IMR-90 (cell line): ENCODE data around the gene ZBTB1. TPM values are rescaled to one million over a fixed set of nuclear protein-coding genes. Genes with fewer than 3 reads are reported as not detected.

Experiments
- ATAC-seq: fragments of 200-7000 bp; cut with Tn5 transposase; 2 replicates; pipeline ENCODE4 v1.9.1; 2020; ENCODE audit warnings: low read depth, mild to moderate bottlenecking, moderate library complexity
- BruUV-seq: library from RNA; stranded (reverse); fragments of 400-500 nt; replicated peaks from 2 replicates; lab custom pipeline; 2021; lab: Mats Ljungman, UMichigan
- CTCF ChIA-PET: fragments of 300-600 bp; formaldehyde crosslinking; extraction: SDS; loops from one replicate; lab custom pipeline; 2021; ENCODE audit warnings: antibody characterized with exemption; lab: Yijun Ruan, JAX
- POLR2A ChIA-PET: fragments of 300-600 bp; sonication (Branson Sonifier 250); formaldehyde crosslinking; loops from one replicate; lab custom pipeline; 2022; ENCODE audit warnings: antibody characterized with exemption; ENCODE audit not compliant: unreplicated experiment; lab: Charles Lee
- DNase-seq: peaks from one replicate; pipeline ENCODE4 v3.0.0; 2013
- H2AFZ ChIP-seq: replicated peaks from 2 replicates; pipeline ENCODE3; 2013; ENCODE audit warnings: low read length, mild to moderate bottlenecking; ENCODE audit not compliant: poor library complexity
- H2AK5ac ChIP-seq: 2 replicates; pipeline ENCODE4 v1.6.1; 2013; ENCODE audit warnings: low read depth, low read length, inconsistent platforms
- H2AK9ac ChIP-seq: replicated peaks from 2 replicates; pipeline ENCODE3; 2013; ENCODE audit warnings: mild to moderate bottlenecking, low read depth, low read length, moderate library complexity; ENCODE audit not compliant: poor library complexity
- H2BK120ac ChIP-seq: 2 replicates; pipeline ENCODE4 v1.6.1; 2013; ENCODE audit warnings: low read depth, low read length, inconsistent platforms
- H2BK15ac ChIP-seq: 3 replicates; pipeline ENCODE4 v1.6.1; 2013; ENCODE audit warnings: low read depth, low read length, inconsistent platforms
- H2BK20ac ChIP-seq: 2 replicates; pipeline ENCODE4 v1.6.1; 2013; ENCODE audit warnings: low read depth, mild to moderate bottlenecking, inconsistent platforms, low read length, moderate library complexity
- H2BK5ac ChIP-seq: 2 replicates; pipeline ENCODE4 v1.6.1; 2013; ENCODE audit warnings: mild to moderate bottlenecking, low read depth, low read length, inconsistent platforms; ENCODE audit not compliant: poor library complexity, severe bottlenecking
- H3K14ac ChIP-seq: replicated peaks from 2 replicates; pipeline ENCODE4 v1.6.1; 2013; ENCODE audit warnings: low read depth, low read length, inconsistent platforms
- H3K18ac ChIP-seq: 2 replicates; pipeline ENCODE4 v1.6.1; 2013; ENCODE audit warnings: low read depth, low read length, control low read depth
- H3K23ac ChIP-seq: 2 replicates; pipeline ENCODE4 v1.6.1; 2013; ENCODE audit warnings: low read depth, low read length, inconsistent platforms
- H3K27ac ChIP-seq: 2 replicates; pipeline ENCODE4 v1.5.1; 2013; ENCODE audit warnings: mild to moderate bottlenecking, control low read depth, low read length; ENCODE audit not compliant: insufficient read depth
- H3K27me3 ChIP-seq: 2 replicates; pipeline ENCODE4 v1.6.1; 2013; ENCODE audit warnings: low read length; ENCODE audit not compliant: control insufficient read depth, insufficient read depth
- H3K36me3 ChIP-seq: 2 replicates; pipeline ENCODE4 v1.6.1; 2013; ENCODE audit warnings: low read length, mixed read lengths; ENCODE audit not compliant: control insufficient read depth, insufficient read depth
- H3K4ac ChIP-seq: 2 replicates; pipeline ENCODE4 v1.6.1; 2013; ENCODE audit warnings: low read depth, low read length, inconsistent platforms
- H3K4me1 ChIP-seq: 2 replicates; pipeline ENCODE4 v1.6.1; 2013; ENCODE audit warnings: low read length, mixed read lengths; ENCODE audit not compliant: control insufficient read depth, insufficient read depth
- H3K4me2 ChIP-seq: 2 replicates; pipeline ENCODE4 v1.6.1; 2013; ENCODE audit warnings: low read depth, mild to moderate bottlenecking, control low read depth, low read length, moderate library complexity
- H3K4me3 ChIP-seq: 2 replicates; pipeline ENCODE4 v1.5.1; 2013; ENCODE audit warnings: low read depth, mild to moderate bottlenecking, control low read depth, low read length, moderate library complexity; ENCODE audit not compliant: insufficient read depth
- H3K56ac ChIP-seq: 2 replicates; pipeline ENCODE4 v1.6.1; 2013; ENCODE audit warnings: low read length, inconsistent platforms; ENCODE audit not compliant: insufficient read depth; ENCODE audit errors: extremely low read depth
- H3K79me1 ChIP-seq, 2 experiments: 2 replicates each; pipeline ENCODE4 v1.6.1; 2013; ENCODE audit warnings: low read length in 2 of 2, inconsistent platforms in 1 of 2, low read depth in 1 of 2
- H3K9ac ChIP-seq: 2 replicates; pipeline ENCODE4 v1.6.1; 2013; ENCODE audit warnings: low read depth, low read length, control low read depth
- H3K9me1 ChIP-seq: 2 replicates; pipeline ENCODE4 v1.6.1; 2013; ENCODE audit warnings: low read length, inconsistent platforms; ENCODE audit not compliant: insufficient read depth
- H3K9me3 ChIP-seq: 2 replicates; pipeline ENCODE4 v1.6.1; 2013; ENCODE audit warnings: low read length; ENCODE audit not compliant: control insufficient read depth, insufficient read depth
- H4K20me1 ChIP-seq: 2 replicates; pipeline ENCODE4 v1.6.1; 2013; ENCODE audit warnings: low read length, inconsistent platforms; ENCODE audit not compliant: insufficient read depth
- H4K5ac ChIP-seq: 2 replicates; pipeline ENCODE4 v1.6.1; 2013; ENCODE audit warnings: mild to moderate bottlenecking, low read depth, low read length, control low read depth
- H4K8ac ChIP-seq, 2 experiments: 2 replicates each; pipeline ENCODE4 v1.6.1; 2013; ENCODE audit warnings: low read depth in 2 of 2, low read length in 2 of 2, control low read depth in 1 of 2, inconsistent platforms in 1 of 2
- H4K91ac ChIP-seq: 2 replicates; pipeline ENCODE4 v1.6.1; 2013; ENCODE audit warnings: low read depth, low read length, inconsistent platforms; ENCODE audit not compliant: insufficient read depth
- BHLHE40 ChIP-seq: fragments of 150-350 bp; IDR thresholded peaks from 2 replicates; pipeline ENCODE4 v1.6.1; 2016; ENCODE audit warnings: mild to moderate bottlenecking, low read depth, low read length
- CEBPB ChIP-seq: IDR thresholded peaks from 2 replicates; pipeline ENCODE4 v1.6.1; 2012; ENCODE audit warnings: low read depth, low read length, improper control_type of control experiment
- FOS ChIP-seq: fragments of 150-350 bp; IDR thresholded peaks from 2 replicates; pipeline ENCODE4 v1.6.1; 2016; ENCODE audit warnings: low read depth, low read length
- MAZ ChIP-seq: IDR thresholded peaks from 2 replicates; pipeline ENCODE4 v1.6.1; 2012; ENCODE audit warnings: low read depth, mild to moderate bottlenecking, low read length, improper control_type of control experiment, moderate library complexity, borderline replicate concordance
- MXI1 ChIP-seq: IDR thresholded peaks from 2 replicates; pipeline ENCODE4 v1.6.1; 2012; ENCODE audit warnings: low read depth, mild to moderate bottlenecking, low read length, moderate library complexity, borderline replicate concordance
- POLR2A ChIP-seq: IDR thresholded peaks from 2 replicates; pipeline ENCODE4 v1.6.1; 2012; ENCODE audit warnings: mild to moderate bottlenecking, low read depth, low read length
- RAD21 ChIP-seq: IDR thresholded peaks from 2 replicates; pipeline ENCODE4 v1.6.1; 2012; ENCODE audit warnings: low read length, improper control_type of control experiment
- RFX5 ChIP-seq: IDR thresholded peaks from 2 replicates; pipeline ENCODE4 v1.8.0; 2012; ENCODE audit warnings: low read depth, mild to moderate bottlenecking, low read length, moderate library complexity
- WGBS, 2 experiments: methylation state at CpG; one replicate each; pipeline versions ENCODE4 v1.1.5 to v1.1.7; 2013; ENCODE audit warnings: missing lambda C conversion rate in 2 of 2; ENCODE audit not compliant: insufficient read length in 1 of 2; ENCODE audit errors: extremely low coverage in 2 of 2; 5-methylcytosine and 5-hydroxymethylcytosine counted together
- dilution Hi-C: fragments of 300-500 bp; cut with HindIII; formaldehyde crosslinking; loops from one replicate; pipeline ENCODE4 v1.14.3; 2018; ENCODE audit warnings: low sequenced_read_pairs; ENCODE audit not compliant: unreplicated experiment
- in situ Hi-C: fragments of 300-500 bp; cut with MboI; formaldehyde crosslinking; loops from 3 replicates; pipeline ENCODE4 v1.14.3; 2019; ENCODE audit warnings: low sequenced_read_pairs, inconsistent platforms, mixed read lengths
- intact Hi-C: fragments of 100-400 bp; cut with micrococcal nuclease; formaldehyde crosslinking; loops from 2 replicates; pipeline ENCODE4 v1.10.0; 2022
- polyA plus RNA-seq, 3 experiments: library from polyadenylated mRNA; depleted of rRNA; stranded (reverse); fragments of >200 nt; gene quantifications; 2 replicates each; pipeline ENCODE4 v1.2.3, GENCODE V29; 2012; ENCODE audit warnings: low replicate concordance in 1 of 3
- total RNA-seq: library from RNA; depleted of rRNA; stranded (reverse); fragments of >200 nt; gene quantifications from 2 replicates; pipeline ENCODE4 v1.2.3, GENCODE V29; 2012
- TF ChIP-seq, protein P1 (sequence below): conservative IDR thresholded peaks from 2 replicates; pipeline ENCODE4 v1.5.1; 2012; ENCODE audit warnings: mild to moderate bottlenecking, low read depth, low read length, improper control_type of control experiment
- TF ChIP-seq, protein P2 (sequence below): fragments of 150-350 bp; IDR thresholded peaks from 2 replicates; pipeline ENCODE4 v1.6.1; 2017; ENCODE audit warnings: mild to moderate bottlenecking, antibody characterized with exemption, low read length, low read depth
- TF ChIP-seq, protein P3 (sequence below): fragments of 150-350 bp; IDR thresholded peaks from 2 replicates; pipeline ENCODE4 v1.6.1; 2016; ENCODE audit warnings: low read depth, mild to moderate bottlenecking, low read length, moderate library complexity, borderline replicate concordance

The ZBTB1 gene
- total and polyA plus RNA-seq, 2 of the 4 experiments (the other 2 are of a cell fraction), result 19.0 to 37.3 TPM

DNA sequence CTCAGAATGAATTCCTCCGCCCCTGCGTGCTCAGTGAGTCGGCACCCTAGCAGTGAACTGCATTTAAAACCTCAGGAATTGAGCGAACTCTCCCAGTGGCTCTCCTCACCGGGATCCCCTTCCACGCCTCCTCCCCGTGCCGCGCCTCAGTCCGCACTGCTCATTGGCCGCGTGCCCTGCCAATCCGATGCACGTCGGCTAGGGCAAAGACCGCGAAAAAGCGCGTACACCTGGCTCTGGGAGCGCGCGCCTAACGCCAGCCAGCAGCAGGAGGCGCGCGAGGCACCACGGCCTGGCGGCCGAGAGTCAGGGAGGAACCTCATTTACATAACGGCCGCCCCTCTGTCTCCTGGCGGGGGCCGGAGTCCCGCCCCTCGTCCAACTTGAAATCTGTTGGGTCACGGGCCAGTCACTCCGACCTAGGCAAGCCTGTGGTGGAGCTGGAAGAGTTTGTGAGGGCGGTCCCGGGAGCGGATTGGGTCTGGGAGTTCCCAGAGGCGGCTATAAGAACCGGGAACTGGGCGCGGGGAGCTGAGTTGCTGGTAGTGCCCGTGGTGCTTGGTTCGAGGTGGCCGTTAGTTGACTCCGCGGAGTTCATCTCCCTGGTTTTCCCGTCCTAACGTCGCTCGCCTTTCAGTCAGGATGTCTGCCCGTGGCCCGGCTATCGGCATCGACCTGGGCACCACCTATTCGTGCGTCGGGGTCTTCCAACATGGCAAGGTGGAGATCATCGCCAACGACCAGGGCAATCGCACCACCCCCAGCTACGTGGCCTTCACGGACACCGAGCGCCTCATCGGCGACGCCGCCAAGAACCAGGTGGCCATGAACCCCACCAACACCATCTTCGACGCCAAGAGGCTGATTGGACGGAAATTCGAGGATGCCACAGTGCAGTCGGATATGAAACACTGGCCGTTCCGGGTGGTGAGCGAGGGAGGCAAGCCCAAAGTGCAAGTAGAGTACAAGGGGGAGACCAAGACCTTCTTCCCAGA, 35.9 kb downstream of the ZBTB1 start, which contains the start of gene HSPA2:
Gene HSPA2, plus strand, starts transcription at position 534 of the 995 bp plus-strand sequence. Its CDS starts 109 bp downstream, at position 643.
- 5% methylated on average over 35 of the region's 79 CpGs; no CpG with 5 or more reads in 1 of the 2 experiments for WGBS, 2 experiments
- Histone ChIP-seq H3K9me3 (peaks cover 11% of the 10 kb centered on the region), H3K4me1 (no peaks in the 10 kb centered on the region; the same call in 1 of the 2 replicates), H3K14ac (peak within 1 kb of the TSS; percentile 71), H3K79me1 (peaks cover 15 to 27% of the 10 kb centered on the region in 2 experiments; a peak in 3 of 4 replicates), H4K5ac (peak within 1 kb of the TSS; percentile 19), H3K23ac (peak within 1 kb of the TSS; percentile 67; the same call in 1 of the 2 replicates), H2BK20ac (no peak within 1 kb of the TSS), H2AK9ac (peak within 1 kb of the TSS; percentile 71), H2BK120ac (peak within 1 kb of the TSS; percentile 86), H4K91ac (peak within 1 kb of the TSS; percentile 17), H2AFZ (peak within 1 kb of the TSS; percentile 94), H4K8ac (peak within 1 kb of the TSS; percentile 51 to 89), H2BK15ac (peak within 1 kb of the TSS; percentile 60; the same call in 2 of the 3 replicates), H3K4me3 (peak within 1 kb of the TSS; percentile 67), H3K36me3 (no peaks in the 10 kb centered on the region), H3K4ac (peak within 1 kb of the TSS; percentile 86), H2AK5ac (peak within 1 kb of the TSS; percentile 94), H3K9me1 (peaks cover 12% of the 10 kb centered on the region; the same call in 1 of the 2 replicates), H3K18ac (peak within 1 kb of the TSS; percentile 3; the same call in 1 of the 2 replicates), H3K56ac (0 out of 2 replicates have a peak within 1 kb of the TSS, but pooled peaks have one; percentile 78), H2BK5ac (peak within 1 kb of the TSS; percentile 44), H3K9ac (peak within 1 kb of the TSS; percentile 15; the same call in 1 of the 2 replicates), H3K4me2 (peak within 1 kb of the TSS; percentile 70), H4K20me1 (no peaks in the 10 kb centered on the region; the same call in none of the 2 replicates), H3K27ac (peak within 1 kb of the TSS; percentile 40), H3K27me3 (no peaks in the 10 kb centered on the region)
- DNase-seq, result peak; percentile 99
- peak; percentile 95 for ATAC-seq
- dilution Hi-C loops (no loop called here), in situ Hi-C loops (loop anchor here (5.0 to 25.0 kb wide), 2 partner anchors 92 to 372 kb away; partner anchors contain the start of gene CHURC1), intact Hi-C loops (loop anchor here (1.0 to 5.0 kb wide), 5 partner anchors 72 to 222 kb away; no protein-coding TSS in a partner anchor)
- ChIA-PET CTCF (interaction anchor here (0.5 to 1.8 kb wide), 9 partner anchors 16 to 272 kb away, joined by 3 to 13 read pairs (median 5); no protein-coding TSS in a partner anchor), POLR2A (interaction anchor here (0.6 to 1.2 kb wide), 4 partner anchors 31 to 158 kb away, joined by 3 to 14 read pairs (median 4); no protein-coding TSS in a partner anchor)
- no TSS peak for BruUV-seq
- TF ChIP-seq MXI1, result 0 out of 2 replicates have a peak, but pooled peaks have one; percentile 12
- peak; percentile 12 for TF ChIP-seq FOS
- no peak for TF ChIP-seq CEBPB
- TF ChIP-seq, protein P1, sequence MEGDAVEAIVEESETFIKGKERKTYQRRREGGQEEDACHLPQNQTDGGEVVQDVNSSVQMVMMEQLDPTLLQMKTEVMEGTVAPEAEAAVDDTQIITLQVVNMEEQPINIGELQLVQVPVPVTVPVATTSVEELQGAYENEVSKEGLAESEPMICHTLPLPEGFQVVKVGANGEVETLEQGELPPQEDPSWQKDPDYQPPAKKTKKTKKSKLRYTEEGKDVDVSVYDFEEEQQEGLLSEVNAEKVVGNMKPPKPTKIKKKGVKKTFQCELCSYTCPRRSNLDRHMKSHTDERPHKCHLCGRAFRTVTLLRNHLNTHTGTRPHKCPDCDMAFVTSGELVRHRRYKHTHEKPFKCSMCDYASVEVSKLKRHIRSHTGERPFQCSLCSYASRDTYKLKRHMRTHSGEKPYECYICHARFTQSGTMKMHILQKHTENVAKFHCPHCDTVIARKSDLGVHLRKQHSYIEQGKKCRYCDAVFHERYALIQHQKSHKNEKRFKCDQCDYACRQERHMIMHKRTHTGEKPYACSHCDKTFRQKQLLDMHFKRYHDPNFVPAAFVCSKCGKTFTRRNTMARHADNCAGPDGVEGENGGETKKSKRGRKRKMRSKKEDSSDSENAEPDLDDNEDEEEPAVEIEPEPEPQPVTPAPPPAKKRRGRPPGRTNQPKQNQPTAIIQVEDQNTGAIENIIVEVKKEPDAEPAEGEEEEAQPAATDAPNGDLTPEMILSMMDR, result peak; percentile 97
- TF ChIP-seq RFX5, result 0 out of 2 replicates have a peak, but pooled peaks have one; percentile 3
- peak; percentile 98 for TF ChIP-seq POLR2A
- TF ChIP-seq, protein P2, sequence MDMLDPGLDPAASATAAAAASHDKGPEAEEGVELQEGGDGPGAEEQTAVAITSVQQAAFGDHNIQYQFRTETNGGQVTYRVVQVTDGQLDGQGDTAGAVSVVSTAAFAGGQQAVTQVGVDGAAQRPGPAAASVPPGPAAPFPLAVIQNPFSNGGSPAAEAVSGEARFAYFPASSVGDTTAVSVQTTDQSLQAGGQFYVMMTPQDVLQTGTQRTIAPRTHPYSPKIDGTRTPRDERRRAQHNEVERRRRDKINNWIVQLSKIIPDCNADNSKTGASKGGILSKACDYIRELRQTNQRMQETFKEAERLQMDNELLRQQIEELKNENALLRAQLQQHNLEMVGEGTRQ, result peak; percentile 62
- TF ChIP-seq, protein P3, sequence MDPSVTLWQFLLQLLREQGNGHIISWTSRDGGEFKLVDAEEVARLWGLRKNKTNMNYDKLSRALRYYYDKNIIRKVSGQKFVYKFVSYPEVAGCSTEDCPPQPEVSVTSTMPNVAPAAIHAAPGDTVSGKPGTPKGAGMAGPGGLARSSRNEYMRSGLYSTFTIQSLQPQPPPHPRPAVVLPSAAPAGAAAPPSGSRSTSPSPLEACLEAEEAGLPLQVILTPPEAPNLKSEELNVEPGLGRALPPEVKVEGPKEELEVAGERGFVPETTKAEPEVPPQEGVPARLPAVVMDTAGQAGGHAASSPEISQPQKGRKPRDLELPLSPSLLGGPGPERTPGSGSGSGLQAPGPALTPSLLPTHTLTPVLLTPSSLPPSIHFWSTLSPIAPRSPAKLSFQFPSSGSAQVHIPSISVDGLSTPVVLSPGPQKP, result no peak
- peak; percentile 78 for TF ChIP-seq RAD21
- TF ChIP-seq BHLHE40, result peak; percentile 93
- peak; percentile 91 for TF ChIP-seq MAZ
